Gastrocnemius medialis (tissue), 4 donors: ENCODE measurements around the gene CCDC142. TPM values are rescaled to one million over a fixed set of nuclear protein-coding genes. Genes with fewer than 3 reads are reported as not detected.

Experiments used
- ATAC-seq, 2 donors: fragments of 150-250 bp; one replicate each; pipeline ENCODE4 v1.9.1; 2016
- DNase-seq, 2 donors: peaks; one replicate each; pipeline ENCODE4 v3.0.0-alpha.2; 2019
- H3K27ac ChIP-seq, 4 donors: fragments of 200-600 bp; sonication (generic); 1 replicate in 1 of 4; 2 replicates in 3 of 4; pipeline ENCODE4 v1.5.1; 2016 to 2018; ENCODE audit warnings: mild to moderate bottlenecking in 2 of 4, moderate library complexity in 1 of 4
- H3K27me3 ChIP-seq, 3 donors: fragments of 200-600 bp; sonication (generic) in 2 of 3; 1 replicate in 1 of 3; 2 replicates in 2 of 3; pipeline versions ENCODE4 v1.5.1 to v1.6.0; 2016 to 2019; ENCODE audit warnings: mild to moderate bottlenecking in 1 of 3, moderate library complexity in 1 of 3
- H3K36me3 ChIP-seq, 2 donors: fragments of 200-600 bp; sonication (generic) in 1 of 2; one replicate each; pipeline ENCODE4 v1.5.1; 2017 to 2018
- H3K4me1 ChIP-seq, 2 donors: fragments of 200-600 bp; sonication (generic) in 1 of 2; one replicate each; pipeline ENCODE4 v1.5.1; 2016 to 2017; ENCODE audit warnings: mild to moderate bottlenecking in 2 of 2
- H3K4me3 ChIP-seq, 4 donors: fragments of 200-600 bp; sonication (generic) in 3 of 4; 1 replicate in 1 of 4; 2 replicates in 3 of 4; pipeline ENCODE4 v1.5.1; 2016 to 2019; ENCODE audit warnings: mild to moderate bottlenecking in 2 of 4
- H3K9me3 ChIP-seq, 3 donors: fragments of 200-600 bp; sonication (generic) in 2 of 3; 1 replicate in 1 of 3; 2 replicates in 2 of 3; pipeline ENCODE4 v1.5.1; 2016 to 2019
- POLR2A ChIP-seq, 2 donors: fragments of 450-650 bp; IDR thresholded peaks; one replicate each; pipeline ENCODE4 v1.6.1; 2017; ENCODE audit warnings: antibody characterized with exemption in 2 of 2, mild to moderate bottlenecking in 2 of 2, moderate library complexity in 2 of 2
- in situ Hi-C, 4 donors: fragments of 200-750 bp; cut with MboI; loops; one replicate each; pipeline versions ENCODE4 v1.15.0 to v1.8.0; 2017; ENCODE audit warnings: low sequenced_read_pairs in 4 of 4
- intact Hi-C: fragments of 100-400 bp; cut with DNase I; formaldehyde crosslinking; loops from one replicate; pipeline ENCODE4 v1.15.1; 2023; ENCODE audit warnings: low total_unique reads
- total RNA-seq, 4 donors: library from RNA; depleted of rRNA; stranded (reverse); fragments of >200 nt; gene quantifications; one replicate each; pipeline versions ENCODE4 v1.1.0 to v1.2.3, GENCODE V29; 2016
- TF ChIP-seq, protein P1 (sequence below), 5 experiments: fragments of 450-650 bp in 3 of 5; fragments of 200-600 bp in 2 of 5; sonication (generic) in 2 of 5; IDR thresholded peaks in 4 of 5; conservative IDR thresholded peaks in 1 of 5; 1 replicate in 4 of 5; 2 replicates in 1 of 5; pipeline ENCODE4 v1.5.1; 2016 to 2019; ENCODE audit warnings: antibody characterized with exemption in 5 of 5, mild to moderate bottlenecking in 3 of 5, moderate library complexity in 3 of 5

The CCDC142 gene
- total RNA-seq, 4 donors from 2014 or later = 5.5 to 7.3 (median 6.0) TPM

DNA sequence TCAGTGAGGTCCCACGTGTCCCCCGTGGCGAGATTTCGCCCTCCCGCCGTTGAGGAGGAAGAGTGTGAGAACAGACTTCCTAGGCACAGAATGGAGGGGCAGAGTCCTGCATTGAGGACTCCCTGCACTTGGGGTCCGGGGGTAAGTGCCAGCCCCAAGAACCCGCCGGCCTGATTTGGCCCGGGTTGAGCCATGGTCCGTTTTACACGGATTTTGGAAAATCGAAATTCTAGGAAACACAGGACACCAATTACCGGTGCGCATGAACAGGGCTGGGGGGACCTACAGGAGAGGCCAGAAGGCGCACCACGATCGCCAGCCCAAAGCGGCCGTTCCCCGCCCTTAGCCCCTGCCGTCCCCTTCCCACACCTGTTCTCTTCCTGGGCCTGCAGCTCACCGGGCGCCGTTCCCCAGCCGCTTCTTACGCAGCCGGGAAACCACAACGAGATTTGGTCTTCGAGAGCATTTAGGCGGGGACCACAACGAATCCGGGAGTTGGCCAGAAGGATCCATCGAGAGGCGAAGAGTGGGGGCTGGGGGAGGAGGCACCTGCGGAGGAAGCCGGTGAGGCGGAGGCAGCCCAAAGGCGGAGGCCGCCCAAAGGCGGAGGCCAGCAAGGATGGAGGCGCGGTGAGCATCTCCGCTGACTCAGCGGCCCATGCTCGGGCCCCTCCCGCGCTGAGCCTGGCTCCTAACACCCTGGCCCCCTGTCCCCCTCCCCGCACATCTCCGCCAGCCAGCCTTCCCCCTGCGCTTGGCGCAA lies 31.0 kb upstream of the CCDC142 start:
- in situ Hi-C loops = no loop called here
- ATAC-seq = no peak
- intact Hi-C loops = no loop called here
- no peak overlapping the region for H3K4me3 ChIP-seq
- H3K27ac ChIP-seq = no peak overlapping the region
- H3K27me3 ChIP-seq = peaks cover 79 to 93% (median 83%) of the 10 kb centered on the region in 3 donors
- no peak for DNase-seq
- no peaks in the 10 kb centered on the region for H3K9me3 ChIP-seq
- TF ChIP-seq, protein P1, sequence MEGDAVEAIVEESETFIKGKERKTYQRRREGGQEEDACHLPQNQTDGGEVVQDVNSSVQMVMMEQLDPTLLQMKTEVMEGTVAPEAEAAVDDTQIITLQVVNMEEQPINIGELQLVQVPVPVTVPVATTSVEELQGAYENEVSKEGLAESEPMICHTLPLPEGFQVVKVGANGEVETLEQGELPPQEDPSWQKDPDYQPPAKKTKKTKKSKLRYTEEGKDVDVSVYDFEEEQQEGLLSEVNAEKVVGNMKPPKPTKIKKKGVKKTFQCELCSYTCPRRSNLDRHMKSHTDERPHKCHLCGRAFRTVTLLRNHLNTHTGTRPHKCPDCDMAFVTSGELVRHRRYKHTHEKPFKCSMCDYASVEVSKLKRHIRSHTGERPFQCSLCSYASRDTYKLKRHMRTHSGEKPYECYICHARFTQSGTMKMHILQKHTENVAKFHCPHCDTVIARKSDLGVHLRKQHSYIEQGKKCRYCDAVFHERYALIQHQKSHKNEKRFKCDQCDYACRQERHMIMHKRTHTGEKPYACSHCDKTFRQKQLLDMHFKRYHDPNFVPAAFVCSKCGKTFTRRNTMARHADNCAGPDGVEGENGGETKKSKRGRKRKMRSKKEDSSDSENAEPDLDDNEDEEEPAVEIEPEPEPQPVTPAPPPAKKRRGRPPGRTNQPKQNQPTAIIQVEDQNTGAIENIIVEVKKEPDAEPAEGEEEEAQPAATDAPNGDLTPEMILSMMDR (IDR thresholded peaks at IDR 0.05 in 4 of 5, conservative IDR thresholded peaks at IDR 0.05 in 1 of 5) = no peak
- TF ChIP-seq POLR2A (IDR thresholded peaks at IDR 0.05) = no peak
- no peaks in the 10 kb centered on the region for H3K36me3 ChIP-seq
- H3K4me1 ChIP-seq = peaks cover 7 to 17% of the 10 kb centered on the region in 2 donors

DNA sequence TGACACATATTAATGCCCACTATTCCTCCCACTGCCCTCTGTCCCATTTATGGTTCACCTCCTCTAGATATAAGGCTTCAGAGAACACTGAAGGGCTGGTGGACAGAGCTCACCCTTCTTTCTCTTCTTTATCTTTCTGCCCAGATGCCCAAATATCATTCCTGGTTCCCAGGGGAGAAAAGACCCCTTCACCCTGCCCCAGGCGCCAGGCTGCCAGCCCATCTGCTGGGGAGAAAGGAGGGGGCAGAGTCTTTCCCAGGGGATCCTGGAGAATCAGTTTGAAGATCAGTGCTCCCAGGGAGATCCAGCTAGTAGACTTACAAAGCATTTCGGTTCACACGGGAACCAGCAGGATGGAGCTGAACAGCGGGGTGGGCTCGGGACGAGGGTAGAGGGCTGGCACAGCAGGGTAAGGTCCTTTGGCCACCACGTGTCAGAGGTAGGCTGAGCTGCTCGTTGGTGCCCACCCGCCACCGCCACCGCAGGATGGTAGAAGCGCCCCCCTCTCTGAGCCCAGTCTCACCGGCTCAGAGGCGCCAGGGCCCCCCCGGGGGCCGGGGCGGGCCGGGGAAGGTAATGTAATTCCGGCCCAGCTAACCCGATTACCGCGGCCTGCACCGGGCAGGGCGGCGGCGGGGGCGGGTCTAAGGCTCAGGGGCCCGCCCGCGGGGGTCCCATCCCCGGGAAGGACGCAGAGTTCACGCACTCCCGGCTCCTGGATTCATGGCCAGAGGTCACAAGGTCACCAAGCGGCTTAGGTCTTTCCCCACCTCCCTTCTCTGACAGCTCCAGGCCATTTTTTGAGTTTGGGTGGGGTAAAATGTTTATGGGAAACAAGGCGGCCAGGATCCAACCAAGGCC lies 30.2 kb upstream of the CCDC142 start:
- Histone ChIP-seq H3K4me1 (peaks cover 12 to 22% of the 10 kb centered on the region in 2 donors), H3K9me3 (no peaks in the 10 kb centered on the region), H3K27ac (no peak overlapping the region), H3K4me3 (no peak overlapping the region), H3K36me3 (no peaks in the 10 kb centered on the region), H3K27me3 (peaks cover 71 to 85% (median 82%) of the 10 kb centered on the region in 3 donors)
- intact Hi-C loops = no loop called here
- in situ Hi-C loops = no loop called here
- no peak for TF ChIP-seq POLR2A (IDR thresholded peaks at IDR 0.05)
- TF ChIP-seq, protein P1 (IDR thresholded peaks at IDR 0.05 in 4 of 5, conservative IDR thresholded peaks at IDR 0.05 in 1 of 5) = no peak
- DNase-seq = no peak
- no peak for ATAC-seq

DNA sequence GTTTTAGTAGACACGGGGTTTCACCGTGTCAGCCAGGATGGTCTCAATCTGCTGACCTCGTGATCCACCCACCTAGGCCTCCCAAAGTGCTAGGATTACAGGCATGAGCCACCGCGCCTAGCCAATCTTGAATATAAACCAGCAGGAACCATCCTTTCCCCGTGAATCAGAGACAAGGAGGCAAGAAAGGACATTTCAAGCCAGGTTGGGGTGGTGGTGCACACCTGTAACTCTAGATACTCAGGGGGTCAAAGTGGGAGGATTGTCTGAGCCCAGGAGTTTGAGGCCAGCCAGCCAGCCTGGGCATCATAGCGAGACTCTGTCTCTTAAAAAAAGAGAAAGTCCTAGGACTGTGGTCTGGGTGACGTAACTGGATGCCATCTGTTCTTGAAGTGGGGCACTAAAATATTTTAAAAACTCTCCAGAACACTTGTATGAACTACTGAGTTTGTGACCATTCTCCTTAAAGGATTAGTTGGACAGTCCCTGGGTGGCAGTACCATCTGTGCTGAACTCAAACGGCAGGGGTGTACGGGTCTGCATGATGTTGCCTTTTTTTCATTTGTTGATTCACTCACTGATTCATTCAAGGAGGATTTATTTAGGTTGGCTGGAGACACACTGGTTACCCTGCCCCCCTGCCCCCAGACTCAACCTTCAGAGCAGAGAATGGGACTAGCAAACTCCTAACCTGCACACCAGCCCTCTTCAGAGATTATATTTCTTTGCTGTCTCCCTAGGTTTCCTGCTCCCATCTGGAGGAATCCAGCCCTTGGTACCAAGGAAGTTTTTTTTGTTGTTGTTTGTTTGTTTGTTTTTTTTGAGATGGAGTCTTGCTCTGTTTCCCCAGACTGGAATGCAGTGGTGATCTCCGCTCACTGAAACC lies 28.5 kb upstream of the CCDC142 start:
- in situ Hi-C loops (no loop called here), intact Hi-C loops (no loop called here)
- peaks cover 17 to 27% of the 10 kb centered on the region in 2 donors for H3K4me1 ChIP-seq
- TF ChIP-seq POLR2A (IDR thresholded peaks at IDR 0.05) = no peak
- TF ChIP-seq, protein P1 (IDR thresholded peaks at IDR 0.05 in 4 of 5, conservative IDR thresholded peaks at IDR 0.05 in 1 of 5) = no peak
- no peak overlapping the region for H3K4me3 ChIP-seq
- no peaks in the 10 kb centered on the region for H3K36me3 ChIP-seq
- no peak for DNase-seq
- H3K9me3 ChIP-seq = no peaks in the 10 kb centered on the region
- no peak overlapping the region for H3K27ac ChIP-seq
- H3K27me3 ChIP-seq = peaks cover 55 to 69% (median 66%) of the 10 kb centered on the region in 3 donors
- ATAC-seq = no peak

DNA sequence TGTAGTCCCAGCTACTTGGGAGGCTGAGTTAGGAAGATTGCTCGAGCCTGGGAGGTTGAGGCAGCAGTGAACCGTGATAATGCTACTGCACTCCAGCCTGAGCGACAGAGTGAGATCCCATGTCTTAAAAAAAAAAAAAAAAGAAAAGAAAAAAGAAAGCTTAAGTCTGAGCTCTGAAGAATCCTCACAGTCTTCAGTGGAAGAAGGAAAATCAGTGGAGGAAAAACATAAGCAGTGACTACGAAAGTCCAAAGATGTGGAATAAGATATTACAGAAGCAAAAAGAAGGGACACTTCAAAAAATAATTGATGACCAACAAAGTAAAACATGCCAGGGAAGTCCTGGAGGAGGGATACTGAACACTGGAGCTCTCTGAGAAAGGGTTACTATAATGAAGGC lies 27.5 kb upstream of the CCDC142 start:
- Histone ChIP-seq H3K27ac (no peak overlapping the region), H3K36me3 (peaks cover 0 to 10% of the 10 kb centered on the region in 2 donors), H3K9me3 (no peaks in the 10 kb centered on the region), H3K4me3 (no peak overlapping the region), H3K4me1 (peaks cover 21 to 32% of the 10 kb centered on the region in 2 donors), H3K27me3 (peaks cover 44 to 62% (median 58%) of the 10 kb centered on the region in 3 donors)
- no peak for ATAC-seq
- intact Hi-C loops = no loop called here
- in situ Hi-C loops = no loop called here
- TF ChIP-seq, protein P1 (IDR thresholded peaks at IDR 0.05 in 4 of 5, conservative IDR thresholded peaks at IDR 0.05 in 1 of 5) = no peak
- no peak for TF ChIP-seq POLR2A (IDR thresholded peaks at IDR 0.05)
- no peak for DNase-seq
